GM12878 (cell line): ENCODE measurements around the gene GARIN3. TPM values are rescaled to one million over a fixed set of nuclear protein-coding genes. Genes with fewer than 3 reads are reported as not detected.

Experiments
- ATAC-seq: fragments of 200-7000 bp; cut with Tn5 transposase; 3 replicates; pipeline ENCODE4 v1.9.1; 2020; ENCODE audit warnings: mild to moderate bottlenecking, moderate library complexity
- BruUV-seq: library from RNA; stranded (reverse); fragments of 400-500 nt; replicated peaks from 2 replicates; lab custom pipeline; 2021; lab: Mats Ljungman, UMichigan
- CTCF ChIA-PET: fragments of 300-600 bp; sonication (Branson Sonifier 250); formaldehyde crosslinking; extraction: SDS; loops from one replicate; lab custom pipeline; 2021; ENCODE audit warnings: inconsistent platforms; lab: Yijun Ruan, JAX
- POLR2A ChIA-PET: fragments of 350-600 bp; formaldehyde crosslinking; extraction: SDS; loops from one replicate; lab custom pipeline; 2021; ENCODE audit warnings: inconsistent platforms; lab: Charles Lee
- RAD21 ChIA-PET: fragments of 300-600 bp; sonication (Branson Sonifier 250); formaldehyde crosslinking; loops from one replicate; lab custom pipeline; 2023; ENCODE audit warnings: antibody characterized with exemption; ENCODE audit not compliant: unreplicated experiment; lab: Charles Lee
- SMC1A ChIA-PET: fragments of 300-600 bp; sonication (Branson Sonifier 250); formaldehyde crosslinking; loops from one replicate; lab custom pipeline; 2023; ENCODE audit not compliant: unreplicated experiment, uncharacterized antibody; lab: Charles Lee
- DNase-seq: peaks from one replicate; pipeline ENCODE4 v3.0.0-alpha.2; 2011; ENCODE audit warnings: low read depth, low spot score
- FAIRE-seq: peaks from 3 replicates; lab custom pipeline; 2011; peaks lifted over from hg19 to GRCh38; lab: Jason Lieb, UNC
- H2AFZ ChIP-seq: 2 replicates; pipeline ENCODE4 v1.6.0; 2011; ENCODE audit warnings: low read depth, low read length, control low read depth; ENCODE audit not compliant: control insufficient read depth
- H3K27ac ChIP-seq: 2 replicates; pipeline ENCODE4 v1.5.1; 2011; ENCODE audit warnings: control low read depth; ENCODE audit not compliant: control insufficient read depth, insufficient read depth
- H3K27me3 ChIP-seq, 2 experiments: replicated peaks in 1 of 2; 2 replicates each; pipeline versions ENCODE4 v1.6.0 to v1.6.1; 2011; ENCODE audit warnings: low read length in 1 of 2; ENCODE audit not compliant: control insufficient read depth in 2 of 2, insufficient read depth in 2 of 2
- H3K36me3 ChIP-seq, 2 experiments: 2 replicates each; pipeline ENCODE4 v1.5.1; 2011; ENCODE audit warnings: low read length in 1 of 2; ENCODE audit not compliant: control insufficient read depth in 2 of 2, insufficient read depth in 2 of 2
- H3K4me1 ChIP-seq: 2 replicates; pipeline ENCODE4 v1.6.1; 2011; ENCODE audit warnings: mild to moderate bottlenecking, low read length, moderate library complexity, mixed read lengths; ENCODE audit not compliant: control insufficient read depth, insufficient read depth
- H3K4me2 ChIP-seq: 2 replicates; pipeline ENCODE4 v1.6.0; 2011; ENCODE audit warnings: control low read depth; ENCODE audit not compliant: control insufficient read depth, insufficient read depth
- H3K4me3 ChIP-seq: fragments of 200-600 bp; sonication (generic); 2 replicates; pipeline ENCODE4 v1.5.1; 2016
- H3K79me2 ChIP-seq: 2 replicates; pipeline ENCODE4 v1.6.0; 2011; ENCODE audit warnings: low read length; ENCODE audit not compliant: control insufficient read depth, insufficient read depth
- H3K9ac ChIP-seq: 2 replicates; pipeline ENCODE4 v1.8.0; 2011; ENCODE audit warnings: low read length, control low read depth, mixed read lengths; ENCODE audit not compliant: control insufficient read depth, insufficient read depth
- H3K9me3 ChIP-seq: replicated peaks from 3 replicates; pipeline ENCODE4 v1.5.1; 2011; ENCODE audit warnings: mild to moderate bottlenecking, low read length; ENCODE audit not compliant: control insufficient read depth, insufficient read depth
- H4K20me1 ChIP-seq: 2 replicates; pipeline ENCODE4 v1.6.0; 2011; ENCODE audit not compliant: control insufficient read depth, insufficient read depth
- BRCA1 ChIP-seq: IDR thresholded peaks from 2 replicates; pipeline ENCODE4 v1.6.1; 2011; ENCODE audit warnings: low read depth, low read length, improper control_type of control experiment
- ETV6 ChIP-seq, 2 experiments: fragments of 450-650 bp in 1 of 2; IDR thresholded peaks in 1 of 2; conservative IDR thresholded peaks in 1 of 2; 2 replicates each; pipeline ENCODE4 v1.6.1; 2014; ENCODE audit warnings: antibody characterized with exemption in 1 of 2, borderline replicate concordance in 1 of 2, low read depth in 1 of 2, mild to moderate bottlenecking in 1 of 2, moderate library complexity in 1 of 2
- NFYB ChIP-seq: IDR thresholded peaks from 2 replicates; pipeline ENCODE4 v1.6.1; 2011; ENCODE audit warnings: low read depth, mild to moderate bottlenecking, low read length, improper control_type of control experiment, moderate library complexity; ENCODE audit not compliant: insufficient read depth
- RAD51 ChIP-seq: fragments of 450-650 bp; IDR thresholded peaks from 2 replicates; pipeline ENCODE4 v1.6.1; 2016; ENCODE audit warnings: moderate library complexity, mild to moderate bottlenecking, inconsistent platforms
- RB1 ChIP-seq: fragments of 450-650 bp; formaldehyde crosslinking; IDR thresholded peaks from 2 replicates; pipeline ENCODE4 v1.6.1; 2017; ENCODE audit warnings: mild to moderate bottlenecking, borderline replicate concordance
- WGBS: methylation state at CpG from one replicate; pipeline ENCODE4 v1.1.6; 2016; ENCODE audit warnings: low lambda C conversion rate; ENCODE audit not compliant: insufficient replicate concordance, insufficient coverage; ENCODE audit errors: missing lambda C conversion rate; 5-methylcytosine and 5-hydroxymethylcytosine counted together
- in situ Hi-C: fragments of 300-500 bp; cut with MboI; formaldehyde crosslinking; loops from 9 replicates; pipeline ENCODE4 v1.14.3; 2018; ENCODE audit warnings: mixed read lengths
- intact Hi-C: fragments of 100-400 bp; cut with micrococcal nuclease; formaldehyde crosslinking; loops from one replicate; pipeline ENCODE4 v1.14.2; 2022; ENCODE audit not compliant: unreplicated experiment
- polyA plus RNA-seq, 11 experiments: library from polyadenylated mRNA; depleted of rRNA in 4 of 11; unstranded in 6 of 11; stranded (reverse) in 5 of 11; fragments of >200 nt; fragmentation: Nextera tagmentation in 4 of 11; fragmentation: Illumina TruSeq in 1 of 11; extraction: Ambion mirVana in 4 of 11; extraction: Trizol in 1 of 11; gene quantifications; 1 replicate in 1 of 11; 2 replicates in 10 of 11; pipeline versions ENCODE4 v1.2.1 to v1.2.3, GENCODE V29; 2011 to 2016; ENCODE audit warnings: inconsistent platforms in 2 of 11, missing spikeins in 2 of 11, low read depth in 1 of 11
- total RNA-seq, 4 experiments: library from RNA; depleted of rRNA in 3 of 4; stranded (reverse); fragments of >200 nt in 3 of 4; fragmentation: Illumina TruSeq in 1 of 4; extraction: Trizol in 1 of 4; gene quantifications; 2 replicates each; pipeline versions ENCODE4 v1.2.1 to v1.2.3, GENCODE V29; 2013 to 2021
- TF ChIP-seq, protein P1 (sequence below): IDR thresholded peaks from 2 replicates; pipeline ENCODE4 v1.6.1; 2011; ENCODE audit warnings: mild to moderate bottlenecking, low read depth, low read length, moderate library complexity; ENCODE audit not compliant: insufficient replicate concordance
- TF ChIP-seq, protein P2 (sequence below): fragments of 450-650 bp; formaldehyde crosslinking; IDR thresholded peaks from 2 replicates; pipeline ENCODE4 v1.4.0; 2020; ENCODE audit warnings: mild to moderate bottlenecking, moderate library complexity
- TF ChIP-seq, protein P3 (sequence below): fragments of 450-650 bp; formaldehyde crosslinking; IDR thresholded peaks from 2 replicates; pipeline ENCODE4 v1.4.0; 2022; ENCODE audit warnings: mild to moderate bottlenecking, moderate library complexity
- TF ChIP-seq, protein P4 (sequence below): fragments of 450-650 bp; IDR thresholded peaks from 2 replicates; pipeline ENCODE4 v1.6.1; 2018; ENCODE audit warnings: mild to moderate bottlenecking, low read depth, moderate library complexity; ENCODE audit not compliant: partially characterized antibody

The GARIN3 gene
- total and polyA plus RNA-seq, 10 of the 15 experiments (the other 5 are each of a cell fraction or from before 2014, with no cell fraction given) = 0.15 TPM; not detected in 9

DNA sequence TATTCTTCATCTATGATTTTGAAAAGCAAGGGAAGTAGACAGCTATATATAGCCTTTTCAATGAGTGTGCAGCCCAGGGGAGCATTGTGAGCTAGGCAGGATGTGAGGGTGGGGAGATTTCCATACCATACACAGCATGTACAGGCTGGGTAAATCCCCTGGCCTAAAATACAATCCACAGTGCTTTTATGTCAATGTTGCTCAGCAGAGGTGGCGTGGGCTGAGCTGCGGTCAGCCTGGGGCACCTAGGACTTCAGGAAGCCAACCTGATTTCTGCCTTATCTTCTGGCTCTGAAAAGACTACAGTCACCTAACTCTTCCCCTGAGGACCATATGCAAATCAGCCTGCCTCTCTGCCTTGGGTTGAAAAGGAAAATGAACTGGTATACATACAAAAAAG, 6.3 kb upstream of the GARIN3 start (continued):
- TF ChIP-seq, protein P1, sequence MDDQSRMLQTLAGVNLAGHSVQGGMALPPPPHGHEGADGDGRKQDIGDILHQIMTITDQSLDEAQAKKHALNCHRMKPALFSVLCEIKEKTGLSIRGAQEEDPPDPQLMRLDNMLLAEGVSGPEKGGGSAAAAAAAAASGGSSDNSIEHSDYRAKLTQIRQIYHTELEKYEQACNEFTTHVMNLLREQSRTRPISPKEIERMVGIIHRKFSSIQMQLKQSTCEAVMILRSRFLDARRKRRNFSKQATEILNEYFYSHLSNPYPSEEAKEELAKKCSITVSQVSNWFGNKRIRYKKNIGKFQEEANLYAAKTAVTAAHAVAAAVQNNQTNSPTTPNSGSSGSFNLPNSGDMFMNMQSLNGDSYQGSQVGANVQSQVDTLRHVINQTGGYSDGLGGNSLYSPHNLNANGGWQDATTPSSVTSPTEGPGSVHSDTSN = no peak

DNA sequence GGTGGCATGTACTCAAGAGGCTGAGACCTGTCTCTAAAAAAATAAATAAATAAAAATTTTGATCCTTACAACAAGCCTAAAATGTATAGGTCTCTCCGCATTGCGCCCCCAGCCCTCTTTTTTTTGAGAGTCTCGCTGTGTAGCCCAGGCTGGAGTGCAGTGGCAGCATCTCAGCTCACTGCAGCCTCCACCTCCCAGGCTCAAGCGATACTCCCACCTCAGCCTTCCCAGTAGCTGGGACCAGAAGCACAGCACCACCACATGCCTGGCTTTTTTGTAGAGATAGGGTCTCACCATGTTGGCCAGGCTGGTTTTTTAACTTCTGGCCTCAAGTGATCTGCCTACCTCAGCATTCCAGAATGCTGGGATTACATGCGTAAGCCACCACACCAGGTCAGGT, 2.2 kb upstream of the GARIN3 start:
- Histone ChIP-seq H3K4me3 (no peak overlapping the region), H3K27me3 (no peaks in the 10 kb centered on the region), H3K4me2 (no peak overlapping the region), H3K79me2 (no peaks in the 10 kb centered on the region), H2AFZ (no peak overlapping the region), H4K20me1 (no peaks in the 10 kb centered on the region), H3K36me3 (no peaks in the 10 kb centered on the region), H3K9ac (no peak overlapping the region), H3K4me1 (peaks cover 19% of the 10 kb centered on the region), H3K27ac (no peak overlapping the region), H3K9me3 (peaks cover 8% of the 10 kb centered on the region; the same call in 2 of the 3 replicates)
- RAD21 ChIA-PET = interaction anchor here (1.2 to 3.4 kb wide), 16 partner anchors 8 to 234 kb away, joined by 3 to 30 read pairs (median 6); partner anchors contain the start of gene MED7
- BruUV-seq = no TSS peak
- SMC1A ChIA-PET = interaction anchor here (0.7 to 6.4 kb wide), 19 partner anchors 7 to 248 kb away, joined by 3 to 47 read pairs (median 7); partner anchors contain the start of gene MED7
- 98% methylated on average over 5 of the region's 5 CpGs for WGBS
- POLR2A ChIA-PET = interaction anchor here (0.6 to 2.4 kb wide), 7 partner anchors 9 to 139 kb away, joined by 3 to 20 read pairs (median 9); partner anchors contain the start of gene MED7
- ATAC-seq (no peak), FAIRE-seq (no peak), DNase-seq (no peak)
- in situ Hi-C loops (no loop called here), intact Hi-C loops (no loop called here)
- CTCF ChIA-PET = interaction anchor here (1.0 to 4.1 kb wide), 8 partner anchors 10 to 139 kb away, joined by 3 to 29 read pairs (median 4); no protein-coding TSS in a partner anchor
- TF ChIP-seq ETV6 (conservative IDR thresholded peaks at IDR 0.05 in 1 of 2, IDR thresholded peaks at IDR 0.05 in 1 of 2; ENCODE audit: borderline replicate concordance in 1 of 2, low read depth in 1 of 2) (no peak), NFYB (no peak), RB1 (no peak), BRCA1 (no peak), RAD51 (no peak)
- TF ChIP-seq, protein P2, sequence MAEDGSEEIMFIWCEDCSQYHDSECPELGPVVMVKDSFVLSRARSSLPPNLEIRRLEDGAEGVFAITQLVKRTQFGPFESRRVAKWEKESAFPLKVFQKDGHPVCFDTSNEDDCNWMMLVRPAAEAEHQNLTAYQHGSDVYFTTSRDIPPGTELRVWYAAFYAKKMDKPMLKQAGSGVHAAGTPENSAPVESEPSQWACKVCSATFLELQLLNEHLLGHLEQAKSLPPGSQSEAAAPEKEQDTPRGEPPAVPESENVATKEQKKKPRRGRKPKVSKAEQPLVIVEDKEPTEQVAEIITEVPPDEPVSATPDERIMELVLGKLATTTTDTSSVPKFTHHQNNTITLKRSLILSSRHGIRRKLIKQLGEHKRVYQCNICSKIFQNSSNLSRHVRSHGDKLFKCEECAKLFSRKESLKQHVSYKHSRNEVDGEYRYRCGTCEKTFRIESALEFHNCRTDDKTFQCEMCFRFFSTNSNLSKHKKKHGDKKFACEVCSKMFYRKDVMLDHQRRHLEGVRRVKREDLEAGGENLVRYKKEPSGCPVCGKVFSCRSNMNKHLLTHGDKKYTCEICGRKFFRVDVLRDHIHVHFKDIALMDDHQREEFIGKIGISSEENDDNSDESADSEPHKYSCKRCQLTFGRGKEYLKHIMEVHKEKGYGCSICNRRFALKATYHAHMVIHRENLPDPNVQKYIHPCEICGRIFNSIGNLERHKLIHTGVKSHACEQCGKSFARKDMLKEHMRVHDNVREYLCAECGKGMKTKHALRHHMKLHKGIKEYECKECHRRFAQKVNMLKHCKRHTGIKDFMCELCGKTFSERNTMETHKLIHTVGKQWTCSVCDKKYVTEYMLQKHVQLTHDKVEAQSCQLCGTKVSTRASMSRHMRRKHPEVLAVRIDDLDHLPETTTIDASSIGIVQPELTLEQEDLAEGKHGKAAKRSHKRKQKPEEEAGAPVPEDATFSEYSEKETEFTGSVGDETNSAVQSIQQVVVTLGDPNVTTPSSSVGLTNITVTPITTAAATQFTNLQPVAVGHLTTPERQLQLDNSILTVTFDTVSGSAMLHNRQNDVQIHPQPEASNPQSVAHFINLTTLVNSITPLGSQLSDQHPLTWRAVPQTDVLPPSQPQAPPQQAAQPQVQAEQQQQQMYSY = no peak
- TF ChIP-seq, protein P3, sequence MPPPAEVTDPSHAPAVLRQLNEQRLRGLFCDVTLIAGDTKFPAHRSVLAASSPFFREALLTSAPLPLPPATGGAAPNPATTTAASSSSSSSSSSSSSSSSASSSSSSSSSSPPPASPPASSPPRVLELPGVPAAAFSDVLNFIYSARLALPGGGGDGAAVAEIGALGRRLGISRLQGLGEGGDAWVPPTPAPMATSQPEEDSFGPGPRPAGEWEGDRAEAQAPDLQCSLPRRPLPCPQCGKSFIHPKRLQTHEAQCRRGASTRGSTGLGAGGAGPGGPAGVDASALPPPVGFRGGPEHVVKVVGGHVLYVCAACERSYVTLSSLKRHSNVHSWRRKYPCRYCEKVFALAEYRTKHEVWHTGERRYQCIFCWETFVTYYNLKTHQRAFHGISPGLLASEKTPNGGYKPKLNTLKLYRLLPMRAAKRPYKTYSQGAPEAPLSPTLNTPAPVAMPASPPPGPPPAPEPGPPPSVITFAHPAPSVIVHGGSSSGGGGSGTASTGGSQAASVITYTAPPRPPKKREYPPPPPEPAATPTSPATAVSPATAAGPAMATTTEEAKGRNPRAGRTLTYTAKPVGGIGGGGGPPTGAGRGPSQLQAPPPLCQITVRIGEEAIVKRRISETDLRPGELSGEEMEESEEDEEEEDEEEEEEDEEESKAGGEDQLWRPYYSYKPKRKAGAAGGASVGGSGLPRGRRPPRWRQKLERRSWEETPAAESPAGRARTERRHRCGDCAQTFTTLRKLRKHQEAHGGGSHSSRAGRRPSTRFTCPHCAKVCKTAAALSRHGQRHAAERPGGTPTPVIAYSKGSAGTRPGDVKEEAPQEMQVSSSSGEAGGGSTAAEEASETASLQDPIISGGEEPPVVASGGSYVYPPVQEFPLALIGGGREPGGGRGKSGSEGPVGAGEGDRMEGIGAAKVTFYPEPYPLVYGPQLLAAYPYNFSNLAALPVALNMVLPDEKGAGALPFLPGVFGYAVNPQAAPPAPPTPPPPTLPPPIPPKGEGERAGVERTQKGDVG (CRISPR knock-in tag) = no peak
- TF ChIP-seq, protein P4, sequence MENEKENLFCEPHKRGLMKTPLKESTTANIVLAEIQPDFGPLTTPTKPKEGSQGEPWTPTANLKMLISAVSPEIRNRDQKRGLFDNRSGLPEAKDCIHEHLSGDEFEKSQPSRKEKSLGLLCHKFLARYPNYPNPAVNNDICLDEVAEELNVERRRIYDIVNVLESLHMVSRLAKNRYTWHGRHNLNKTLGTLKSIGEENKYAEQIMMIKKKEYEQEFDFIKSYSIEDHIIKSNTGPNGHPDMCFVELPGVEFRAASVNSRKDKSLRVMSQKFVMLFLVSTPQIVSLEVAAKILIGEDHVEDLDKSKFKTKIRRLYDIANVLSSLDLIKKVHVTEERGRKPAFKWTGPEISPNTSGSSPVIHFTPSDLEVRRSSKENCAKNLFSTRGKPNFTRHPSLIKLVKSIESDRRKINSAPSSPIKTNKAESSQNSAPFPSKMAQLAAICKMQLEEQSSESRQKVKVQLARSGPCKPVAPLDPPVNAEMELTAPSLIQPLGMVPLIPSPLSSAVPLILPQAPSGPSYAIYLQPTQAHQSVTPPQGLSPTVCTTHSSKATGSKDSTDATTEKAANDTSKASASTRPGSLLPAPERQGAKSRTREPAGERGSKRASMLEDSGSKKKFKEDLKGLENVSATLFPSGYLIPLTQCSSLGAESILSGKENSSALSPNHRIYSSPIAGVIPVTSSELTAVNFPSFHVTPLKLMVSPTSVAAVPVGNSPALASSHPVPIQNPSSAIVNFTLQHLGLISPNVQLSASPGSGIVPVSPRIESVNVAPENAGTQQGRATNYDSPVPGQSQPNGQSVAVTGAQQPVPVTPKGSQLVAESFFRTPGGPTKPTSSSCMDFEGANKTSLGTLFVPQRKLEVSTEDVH = no peak
